Measurements from ENCODE around the gene ABI3BP.

The ABI3BP gene

DNA sequence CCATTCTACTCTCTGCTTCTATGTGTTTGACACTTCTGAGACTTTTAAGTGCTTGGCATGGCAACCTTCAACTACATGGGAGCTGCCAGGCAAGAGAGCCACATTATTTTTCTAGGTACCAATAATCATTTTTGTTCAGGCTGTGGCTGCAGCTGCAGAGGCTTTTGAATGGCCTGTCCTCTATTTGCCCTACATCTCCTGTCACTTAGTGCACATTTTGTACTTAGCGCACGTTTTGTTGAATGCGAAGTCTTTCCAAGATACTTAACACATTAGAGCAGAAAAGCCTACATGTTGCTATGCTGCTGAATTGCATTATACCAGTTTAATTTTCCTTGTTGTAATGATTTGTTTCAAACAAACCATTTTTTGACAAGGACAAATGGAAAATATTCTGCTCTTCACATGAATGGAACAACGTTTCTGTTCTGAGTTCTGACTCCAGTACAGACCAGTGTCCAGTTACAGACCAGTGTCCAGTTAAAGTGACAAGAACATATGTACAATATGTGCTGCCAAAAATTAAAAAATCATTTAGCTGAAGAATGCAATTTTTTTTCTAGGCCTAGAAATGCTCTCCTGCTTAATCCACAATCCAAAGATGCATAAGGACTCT lies 113.9 kb downstream of the ABI3BP start:
- TF ChIP-seq, protein P1, sequence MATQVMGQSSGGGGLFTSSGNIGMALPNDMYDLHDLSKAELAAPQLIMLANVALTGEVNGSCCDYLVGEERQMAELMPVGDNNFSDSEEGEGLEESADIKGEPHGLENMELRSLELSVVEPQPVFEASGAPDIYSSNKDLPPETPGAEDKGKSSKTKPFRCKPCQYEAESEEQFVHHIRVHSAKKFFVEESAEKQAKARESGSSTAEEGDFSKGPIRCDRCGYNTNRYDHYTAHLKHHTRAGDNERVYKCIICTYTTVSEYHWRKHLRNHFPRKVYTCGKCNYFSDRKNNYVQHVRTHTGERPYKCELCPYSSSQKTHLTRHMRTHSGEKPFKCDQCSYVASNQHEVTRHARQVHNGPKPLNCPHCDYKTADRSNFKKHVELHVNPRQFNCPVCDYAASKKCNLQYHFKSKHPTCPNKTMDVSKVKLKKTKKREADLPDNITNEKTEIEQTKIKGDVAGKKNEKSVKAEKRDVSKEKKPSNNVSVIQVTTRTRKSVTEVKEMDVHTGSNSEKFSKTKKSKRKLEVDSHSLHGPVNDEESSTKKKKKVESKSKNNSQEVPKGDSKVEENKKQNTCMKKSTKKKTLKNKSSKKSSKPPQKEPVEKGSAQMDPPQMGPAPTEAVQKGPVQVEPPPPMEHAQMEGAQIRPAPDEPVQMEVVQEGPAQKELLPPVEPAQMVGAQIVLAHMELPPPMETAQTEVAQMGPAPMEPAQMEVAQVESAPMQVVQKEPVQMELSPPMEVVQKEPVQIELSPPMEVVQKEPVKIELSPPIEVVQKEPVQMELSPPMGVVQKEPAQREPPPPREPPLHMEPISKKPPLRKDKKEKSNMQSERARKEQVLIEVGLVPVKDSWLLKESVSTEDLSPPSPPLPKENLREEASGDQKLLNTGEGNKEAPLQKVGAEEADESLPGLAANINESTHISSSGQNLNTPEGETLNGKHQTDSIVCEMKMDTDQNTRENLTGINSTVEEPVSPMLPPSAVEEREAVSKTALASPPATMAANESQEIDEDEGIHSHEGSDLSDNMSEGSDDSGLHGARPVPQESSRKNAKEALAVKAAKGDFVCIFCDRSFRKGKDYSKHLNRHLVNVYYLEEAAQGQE (IDR thresholded peaks at IDR 0.05; ENCODE audit: low read depth), result no peak
- no peak for TF ChIP-seq EGR1 (IDR thresholded peaks at IDR 0.05)
- TF ChIP-seq, protein P2, sequence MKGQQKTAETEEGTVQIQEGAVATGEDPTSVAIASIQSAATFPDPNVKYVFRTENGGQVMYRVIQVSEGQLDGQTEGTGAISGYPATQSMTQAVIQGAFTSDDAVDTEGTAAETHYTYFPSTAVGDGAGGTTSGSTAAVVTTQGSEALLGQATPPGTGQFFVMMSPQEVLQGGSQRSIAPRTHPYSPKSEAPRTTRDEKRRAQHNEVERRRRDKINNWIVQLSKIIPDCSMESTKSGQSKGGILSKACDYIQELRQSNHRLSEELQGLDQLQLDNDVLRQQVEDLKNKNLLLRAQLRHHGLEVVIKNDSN (IDR thresholded peaks at IDR 0.05), result no peak
- TF ChIP-seq NFIC (IDR thresholded peaks at IDR 0.05), result no peak
- TF ChIP-seq TAF1 (IDR thresholded peaks at IDR 0.05; ENCODE audit: low read depth), result no peak
- TF ChIP-seq CEBPB (IDR thresholded peaks at IDR 0.05), result no peak
- no peak for TF ChIP-seq ZBTB7A (IDR thresholded peaks at IDR 0.05; ENCODE audit: low read depth)

DNA sequence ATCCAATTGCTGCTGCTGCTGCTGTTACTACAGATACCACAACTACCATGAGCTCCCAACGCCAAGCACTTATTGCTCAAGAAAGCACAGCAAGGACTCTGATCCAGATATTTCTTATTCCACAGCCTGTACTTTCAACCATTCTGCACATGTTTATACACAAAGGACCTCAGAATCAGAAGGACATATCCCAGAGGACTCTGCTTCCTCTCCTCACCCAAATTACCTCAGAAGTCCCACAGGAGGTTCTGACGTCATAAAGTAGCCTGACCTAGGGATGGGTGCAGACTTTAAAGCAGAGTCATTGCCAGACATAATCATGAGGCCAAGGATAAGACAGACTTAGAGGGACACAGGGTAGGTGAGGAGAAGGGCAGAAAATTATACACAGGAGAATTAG lies 115.9 kb downstream of the ABI3BP start:
- TF ChIP-seq CEBPB (IDR thresholded peaks at IDR 0.05), result no peak
- no peak for TF ChIP-seq RAD21 (IDR thresholded peaks at IDR 0.05; ENCODE audit: low read depth)
- no peak for TF ChIP-seq NFIC (IDR thresholded peaks at IDR 0.05)
- no peak for TF ChIP-seq TCF12 (IDR thresholded peaks at IDR 0.05; ENCODE audit: low read depth)
- TF ChIP-seq TEAD4 (IDR thresholded peaks at IDR 0.05), result no peak
- TF ChIP-seq EGR1 (IDR thresholded peaks at IDR 0.05), result no peak
- TF ChIP-seq TAF1 (IDR thresholded peaks at IDR 0.05; ENCODE audit: low read depth), result no peak
- no peak for TF ChIP-seq YY1 (IDR thresholded peaks at IDR 0.05; ENCODE audit: low read depth)

DNA sequence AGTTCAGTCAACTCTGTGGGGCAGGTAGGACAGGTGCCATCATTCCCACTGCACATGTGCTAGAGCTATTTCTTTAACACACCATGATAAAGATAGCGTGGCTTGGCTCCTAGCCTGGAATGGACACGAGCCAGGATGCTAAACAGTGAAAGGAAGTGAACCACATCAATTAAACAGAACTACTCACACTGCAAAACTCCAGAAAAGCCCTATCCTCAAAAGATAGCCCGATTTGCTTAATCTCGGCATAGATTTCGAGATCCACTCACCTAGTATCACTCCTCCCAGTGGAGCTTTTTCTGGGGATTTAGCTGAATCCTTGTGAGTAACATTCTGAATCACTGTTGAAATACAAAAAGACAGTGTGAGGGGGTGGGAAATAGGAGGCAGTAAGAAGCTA lies 118.0 kb downstream of the ABI3BP start:
- TF ChIP-seq, protein P1 (IDR thresholded peaks at IDR 0.05; ENCODE audit: low read depth), result no peak
- TF ChIP-seq NFIC (IDR thresholded peaks at IDR 0.05) (no peak), TEAD4 (IDR thresholded peaks at IDR 0.05) (no peak)
- TF ChIP-seq, protein P2 (IDR thresholded peaks at IDR 0.05), result no peak

DNA sequence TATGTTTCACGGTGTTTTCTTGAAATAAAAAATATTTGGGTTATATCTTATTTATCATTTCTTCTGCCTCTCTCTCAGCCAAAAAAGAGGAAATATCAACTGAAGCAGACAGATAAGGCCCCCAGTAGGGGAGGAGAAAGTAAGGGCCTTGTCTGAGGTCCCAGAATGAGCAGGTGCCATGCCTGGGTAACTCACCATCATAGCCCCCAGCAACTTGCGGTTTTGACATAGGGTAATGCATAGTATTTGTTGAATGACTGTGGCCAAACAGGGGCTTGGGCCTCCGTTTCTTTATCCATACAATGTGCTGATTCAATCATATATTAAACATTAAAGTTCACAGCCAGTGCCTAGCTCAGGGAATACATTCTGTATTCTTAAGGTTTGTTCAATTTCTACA lies 119.6 kb downstream of the ABI3BP start:
- no peak for TF ChIP-seq CEBPB (IDR thresholded peaks at IDR 0.05)

DNA sequence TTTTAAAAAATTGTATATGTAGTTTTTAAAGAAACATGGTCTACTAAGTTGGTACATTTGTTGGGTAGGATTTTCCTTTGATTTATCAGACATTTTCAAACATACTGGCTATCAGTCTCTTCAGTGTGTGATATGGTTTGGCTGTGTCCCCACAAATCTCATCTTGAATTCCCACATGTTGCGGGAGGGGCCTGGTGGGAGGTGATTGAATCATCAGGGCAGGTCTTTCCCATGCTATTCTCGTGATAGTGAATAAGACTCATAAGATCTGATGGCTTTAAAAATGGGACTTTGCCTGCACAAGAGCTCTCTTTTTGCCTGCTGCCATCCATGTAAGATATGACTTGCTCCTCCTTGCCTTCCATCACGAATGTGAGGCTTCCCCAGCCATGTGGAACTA lies 121.9 kb downstream of the ABI3BP start:
- no peak for TF ChIP-seq TCF12 (IDR thresholded peaks at IDR 0.05; ENCODE audit: low read depth)
- no peak for TF ChIP-seq ZBTB7A (IDR thresholded peaks at IDR 0.05; ENCODE audit: low read depth)
- no peak for TF ChIP-seq RAD21 (IDR thresholded peaks at IDR 0.05; ENCODE audit: low read depth)
- no peak for TF ChIP-seq YY1 (IDR thresholded peaks at IDR 0.05; ENCODE audit: low read depth)
- TF ChIP-seq TEAD4 (IDR thresholded peaks at IDR 0.05), result no peak

DNA sequence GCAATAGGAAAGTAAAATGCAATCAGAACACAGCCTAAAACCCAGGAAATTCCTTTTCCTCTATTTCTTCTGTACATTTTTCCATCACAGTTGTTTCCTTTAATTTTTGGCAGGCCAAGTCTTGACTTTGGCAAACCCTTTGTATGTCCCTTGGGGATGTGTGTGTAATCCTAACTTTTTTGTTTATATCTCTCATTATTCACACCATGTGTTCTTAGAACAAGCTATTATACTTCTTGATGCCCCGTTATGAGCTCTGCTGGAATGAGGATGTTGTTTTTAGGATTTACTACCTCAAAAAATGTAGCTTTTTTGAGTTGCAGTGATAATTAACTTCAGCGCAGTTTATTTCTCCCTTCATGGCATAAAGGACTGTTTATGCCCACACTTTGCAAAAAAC lies 123.4 kb downstream of the ABI3BP start:
- TF ChIP-seq RAD21 (IDR thresholded peaks at IDR 0.05; ENCODE audit: low read depth), result no peak
- TF ChIP-seq CREB1 (IDR thresholded peaks at IDR 0.05; ENCODE audit: low read depth), result no peak
- TF ChIP-seq, protein P2 (IDR thresholded peaks at IDR 0.05), result no peak
- no peak for TF ChIP-seq CEBPB (IDR thresholded peaks at IDR 0.05)

DNA sequence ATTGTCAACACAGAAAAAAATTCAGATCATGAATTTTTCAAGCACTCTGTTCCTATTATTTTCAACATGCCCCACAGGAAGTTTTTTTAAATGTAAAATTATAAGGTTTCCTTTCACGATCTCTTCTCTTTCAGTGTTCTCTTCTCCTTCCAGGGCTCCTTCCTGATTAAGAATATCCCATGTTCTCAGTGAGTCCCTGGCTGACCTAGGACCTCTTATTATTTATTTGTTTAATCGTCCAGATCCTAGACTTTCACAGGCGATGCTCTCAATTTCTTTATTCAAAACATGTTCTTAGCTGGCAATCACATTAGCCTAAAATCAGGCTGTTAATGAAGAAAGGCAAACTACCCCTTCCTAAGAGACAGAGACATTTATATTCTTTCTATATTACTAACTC lies 124.3 kb downstream of the ABI3BP start:
- TF ChIP-seq YY1 (IDR thresholded peaks at IDR 0.05; ENCODE audit: low read depth) (no peak), EP300 (IDR thresholded peaks at IDR 0.05; ENCODE audit: borderline replicate concordance) (no peak), TCF12 (IDR thresholded peaks at IDR 0.05; ENCODE audit: low read depth) (no peak), CREB1 (IDR thresholded peaks at IDR 0.05; ENCODE audit: low read depth) (no peak), TEAD4 (IDR thresholded peaks at IDR 0.05) (no peak), RAD21 (IDR thresholded peaks at IDR 0.05; ENCODE audit: low read depth) (no peak), EGR1 (IDR thresholded peaks at IDR 0.05) (no peak), TAF1 (IDR thresholded peaks at IDR 0.05; ENCODE audit: low read depth) (no peak), CEBPB (IDR thresholded peaks at IDR 0.05) (no peak), FOXM1 (IDR thresholded peaks at IDR 0.05; ENCODE audit: borderline replicate concordance, low read depth) (no peak), NFIC (IDR thresholded peaks at IDR 0.05) (no peak), ZBTB7A (IDR thresholded peaks at IDR 0.05; ENCODE audit: low read depth) (no peak)
- TF ChIP-seq, protein P3, sequence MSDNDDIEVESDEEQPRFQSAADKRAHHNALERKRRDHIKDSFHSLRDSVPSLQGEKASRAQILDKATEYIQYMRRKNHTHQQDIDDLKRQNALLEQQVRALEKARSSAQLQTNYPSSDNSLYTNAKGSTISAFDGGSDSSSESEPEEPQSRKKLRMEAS (IDR thresholded peaks at IDR 0.05), result no peak
- TF ChIP-seq, protein P1 (IDR thresholded peaks at IDR 0.05; ENCODE audit: low read depth), result no peak
- TF ChIP-seq, protein P2 (IDR thresholded peaks at IDR 0.05), result no peak

Data from Ishikawa (cell line).